ENCODE results near the gene MAMLD1. TPM values are rescaled to one million over a fixed set of nuclear protein-coding genes. Genes with fewer than 3 reads are reported as not detected.

The MAMLD1 gene
- total and polyA plus RNA-seq, 4 donors = 0.59 to 1.1 (median 0.76) TPM

- no peak for TF ChIP-seq ZBTB33 (IDR thresholded peaks at IDR 0.05)
- TF ChIP-seq FOXA2 (IDR thresholded peaks at IDR 0.05) = no peak
These were observed 40.1 kb upstream of the MAMLD1 start (continued) for GRCh38 chrX:150323020-150323419.

- Histone ChIP-seq H3K27ac (ENCODE audit: low read depth in 1 of 2, low read length in 2 of 2) (no peak overlapping the region), H3K4me3 (ENCODE audit: low read depth in 1 of 3, low read length in 3 of 3) (no peak overlapping the region), H3K9ac (ENCODE audit: low read depth in 1 of 2, low read length in 2 of 2) (no peak overlapping the region), H3K4me1 (ENCODE audit: control insufficient read depth in 4 of 4, insufficient read depth in 4 of 4, low read length in 3 of 4) (peaks cover 0 to 6% (median 2%) of the 10 kb centered on the region in 4 donors), H3K36me3 (ENCODE audit: control insufficient read depth in 4 of 4, insufficient read depth in 3 of 4, low read depth in 1 of 4, low read length in 3 of 4) (no peaks in the 10 kb centered on the region), H3K27me3 (ENCODE audit: control insufficient read depth in 4 of 4, insufficient read depth in 4 of 4, low read length in 3 of 4) (no peaks in the 10 kb centered on the region), H3K9me3 (ENCODE audit: control insufficient read depth in 4 of 4, low read length in 3 of 4) (no peaks in the 10 kb centered on the region)
- no peak for DNase-seq (ENCODE audit: low spot score)
- no peak for TF ChIP-seq RXRA (IDR thresholded peaks at IDR 0.05)
- TF ChIP-seq HNF4A (conservative IDR thresholded peaks at IDR 0.05) = no peak
- TF ChIP-seq GABPA (IDR thresholded peaks at IDR 0.05 in 1 of 2, conservative IDR thresholded peaks at IDR 0.05 in 1 of 2) = no peak
- TF ChIP-seq REST (IDR thresholded peaks at IDR 0.05) = no peak
- no peak for TF ChIP-seq TAF1 (conservative IDR thresholded peaks at IDR 0.05)
- 72% methylated on average over 4 of the region's 4 CpGs for WGBS
These were observed 38.9 kb upstream of the MAMLD1 start for GRCh38 chrX:150324035-150324728.

- Histone ChIP-seq H3K9ac (ENCODE audit: low read depth in 1 of 2, low read length in 2 of 2) (no peak overlapping the region), H3K4me1 (ENCODE audit: control insufficient read depth in 4 of 4, insufficient read depth in 4 of 4, low read length in 3 of 4) (peaks cover 0 to 6% (median 2%) of the 10 kb centered on the region in 4 donors), H3K27me3 (ENCODE audit: control insufficient read depth in 4 of 4, insufficient read depth in 4 of 4, low read length in 3 of 4) (no peaks in the 10 kb centered on the region), H3K4me3 (ENCODE audit: low read depth in 1 of 3, low read length in 3 of 3) (no peak overlapping the region), H3K27ac (ENCODE audit: low read depth in 1 of 2, low read length in 2 of 2) (no peak overlapping the region), H3K9me3 (ENCODE audit: control insufficient read depth in 4 of 4, low read length in 3 of 4) (no peaks in the 10 kb centered on the region), H3K36me3 (ENCODE audit: control insufficient read depth in 4 of 4, insufficient read depth in 3 of 4, low read depth in 1 of 4, low read length in 3 of 4) (no peaks in the 10 kb centered on the region)
- TF ChIP-seq NR2F2 (IDR thresholded peaks at IDR 0.05) (no peak), JUND (IDR thresholded peaks at IDR 0.05) (no peak), RXRA (IDR thresholded peaks at IDR 0.05) (no peak), FOXA1 (IDR thresholded peaks at IDR 0.05) (no peak), HNF4A (conservative IDR thresholded peaks at IDR 0.05) (no peak), FOXA2 (IDR thresholded peaks at IDR 0.05) (no peak), REST (IDR thresholded peaks at IDR 0.05) (no peak), GABPA (IDR thresholded peaks at IDR 0.05 in 1 of 2, conservative IDR thresholded peaks at IDR 0.05 in 1 of 2) (no peak), RAD21 (IDR thresholded peaks at IDR 0.05) (no peak)
- DNase-seq (ENCODE audit: low spot score) = no peak
- 94% methylated on average over 2 of the region's 2 CpGs for WGBS
These were observed 38.2 kb upstream of the MAMLD1 start for GRCh38 chrX:150324919-150325318.
